ENCODE results near the gene SPATS2L. TPM values are rescaled to one million over a fixed set of nuclear protein-coding genes. Genes with fewer than 3 reads are reported as not detected.

Gene SPATS2L, protein sequence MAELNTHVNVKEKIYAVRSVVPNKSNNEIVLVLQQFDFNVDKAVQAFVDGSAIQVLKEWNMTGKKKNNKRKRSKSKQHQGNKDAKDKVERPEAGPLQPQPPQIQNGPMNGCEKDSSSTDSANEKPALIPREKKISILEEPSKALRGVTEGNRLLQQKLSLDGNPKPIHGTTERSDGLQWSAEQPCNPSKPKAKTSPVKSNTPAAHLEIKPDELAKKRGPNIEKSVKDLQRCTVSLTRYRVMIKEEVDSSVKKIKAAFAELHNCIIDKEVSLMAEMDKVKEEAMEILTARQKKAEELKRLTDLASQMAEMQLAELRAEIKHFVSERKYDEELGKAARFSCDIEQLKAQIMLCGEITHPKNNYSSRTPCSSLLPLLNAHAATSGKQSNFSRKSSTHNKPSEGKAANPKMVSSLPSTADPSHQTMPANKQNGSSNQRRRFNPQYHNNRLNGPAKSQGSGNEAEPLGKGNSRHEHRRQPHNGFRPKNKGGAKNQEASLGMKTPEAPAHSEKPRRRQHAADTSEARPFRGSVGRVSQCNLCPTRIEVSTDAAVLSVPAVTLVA
- 10 to 100 TPM; 23.1 to 23.5 TPM for total RNA-seq

DNA sequence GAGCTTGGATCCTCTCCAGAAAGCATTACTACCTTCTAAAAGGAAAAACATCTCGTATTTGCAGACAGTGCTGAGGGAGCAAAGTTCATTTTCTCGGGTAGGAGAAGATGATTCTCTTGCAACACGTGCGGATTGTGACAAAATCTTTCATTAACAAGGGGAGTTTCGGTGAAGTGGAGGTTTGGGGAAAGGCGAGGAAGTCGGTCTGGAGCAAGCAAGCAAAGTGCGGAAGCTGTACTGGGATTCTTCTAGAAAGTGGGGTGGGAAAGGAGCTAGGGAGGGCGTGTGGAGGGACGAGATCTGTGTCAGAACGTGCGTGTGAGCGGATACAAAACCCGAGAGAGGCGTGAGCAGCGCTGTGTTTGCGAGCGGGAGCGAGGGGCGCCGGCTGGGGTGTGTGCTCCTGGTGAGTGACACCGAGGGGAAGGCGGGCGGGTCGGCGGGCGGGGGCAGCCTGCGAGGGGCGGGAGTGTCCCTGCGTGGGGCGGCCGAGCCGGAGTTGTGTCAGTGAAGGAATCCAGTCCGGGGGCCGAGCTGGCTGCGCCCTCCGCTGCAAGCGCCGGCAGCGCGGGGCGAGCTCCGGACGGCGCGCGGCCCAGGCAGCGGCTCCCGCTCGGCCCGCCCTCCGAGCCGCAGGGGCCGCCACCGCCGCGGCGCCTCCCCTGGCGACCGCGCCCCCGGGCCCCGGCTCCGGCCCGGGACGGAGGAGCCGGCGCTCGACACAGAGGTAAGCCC lies at the start of gene SPATS2L:
SPATS2L (plus strand) TSS at position 498 of the 735 bp plus-strand sequence. CDS start 82,552 bp downstream, outside the sequence.

GRCh38 chr2:200509612-200510433 lies 203.3 kb downstream of the SPATS2L start, which contains the start of gene KCTD18:
Gene KCTD18, minus strand, starts transcription at chr2:200510068. Its CDS starts 3,052 bp downstream, at chr2:200507016.

DNA sequence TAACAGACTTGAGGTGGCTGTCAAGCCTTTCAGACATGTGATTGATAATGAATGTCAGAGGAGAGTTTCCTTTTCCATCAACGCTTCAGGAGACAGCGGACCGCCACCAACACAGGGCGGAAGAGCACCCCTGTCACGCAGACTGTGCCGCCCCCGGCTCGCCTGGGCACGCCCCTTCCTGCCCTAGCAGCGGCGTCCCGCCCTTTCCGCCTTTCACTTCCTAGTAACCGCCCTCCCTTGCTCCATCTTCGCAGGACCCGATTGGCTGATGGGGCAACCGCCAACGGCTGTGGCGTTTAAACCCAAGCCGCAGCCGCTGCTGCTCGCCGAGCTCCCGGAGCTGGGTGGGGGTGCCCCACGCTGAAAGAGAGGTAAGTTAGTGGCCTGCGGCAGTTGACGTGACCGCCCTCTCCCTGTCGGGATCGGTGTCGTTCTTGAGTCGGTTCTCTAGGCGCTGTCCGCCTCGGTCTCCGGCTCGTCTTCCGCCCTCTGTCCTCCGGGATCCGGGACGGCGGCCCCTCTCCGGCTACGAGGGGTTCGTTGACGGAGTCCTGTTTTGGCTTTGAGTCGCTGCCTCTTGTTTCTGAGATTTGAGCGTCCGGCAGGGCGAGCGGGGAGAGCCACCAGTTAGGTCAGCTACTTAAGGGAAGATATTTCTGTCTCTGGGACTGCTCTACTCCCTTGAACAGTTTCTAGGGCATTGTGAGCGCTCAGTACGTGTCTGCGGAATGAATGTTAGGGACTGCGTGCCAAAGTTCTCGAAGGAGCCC lies 219.6 kb downstream of the SPATS2L start, which contains the start of gene SGO2:
SGO2 (plus strand) TSS at position 326 of the 770 bp plus-strand sequence. CDS start 6,769 bp downstream, outside the sequence.

Other genes starting within 250 kb of the SPATS2L start
- gene KCTD18, start 203.4 kb downstream of the SPATS2L start, total RNA-seq, result 10 to 100 TPM; 17.5 to 17.6 TPM
- gene SGO2, start 219.5 kb downstream of the SPATS2L start, total RNA-seq, result 10 to 100 TPM; 32.2 to 33.0 TPM